Ramos (cell line): ENCODE measurements around the gene BANP.

Experiments
- in situ Hi-C: fragments of 300-500 bp; cut with MboI; formaldehyde crosslinking; loops from one replicate; pipeline ENCODE4 v1.14.3; 2022; ENCODE audit warnings: low sequenced_read_pairs; ENCODE audit not compliant: unreplicated experiment

Gene BANP

GRCh38 chr16:87948119-87948545, 3.1 kb upstream of the BANP start:
- in situ Hi-C loops, result no loop called here

- in situ Hi-C loops, result no loop called here
Observed at GRCh38 chr16:87948735-87949070, 2.5 kb upstream of the BANP start.

GRCh38 chr16:87949071-87949744, 2.0 kb upstream of the BANP start:
- in situ Hi-C loops, result no loop called here

- in situ Hi-C loops, result loop anchor here (25.0 kb wide), 1 partner anchor 1285 kb away; no protein-coding TSS in a partner anchor
Observed at GRCh38 chr16:87951552-87952538, 611 bp downstream of the BANP start.

GRCh38 chr16:87952751-87953150, 1.5 kb downstream of the BANP start:
- in situ Hi-C loops, result loop anchor here (25.0 kb wide), 1 partner anchor 1285 kb away; no protein-coding TSS in a partner anchor

DNA sequence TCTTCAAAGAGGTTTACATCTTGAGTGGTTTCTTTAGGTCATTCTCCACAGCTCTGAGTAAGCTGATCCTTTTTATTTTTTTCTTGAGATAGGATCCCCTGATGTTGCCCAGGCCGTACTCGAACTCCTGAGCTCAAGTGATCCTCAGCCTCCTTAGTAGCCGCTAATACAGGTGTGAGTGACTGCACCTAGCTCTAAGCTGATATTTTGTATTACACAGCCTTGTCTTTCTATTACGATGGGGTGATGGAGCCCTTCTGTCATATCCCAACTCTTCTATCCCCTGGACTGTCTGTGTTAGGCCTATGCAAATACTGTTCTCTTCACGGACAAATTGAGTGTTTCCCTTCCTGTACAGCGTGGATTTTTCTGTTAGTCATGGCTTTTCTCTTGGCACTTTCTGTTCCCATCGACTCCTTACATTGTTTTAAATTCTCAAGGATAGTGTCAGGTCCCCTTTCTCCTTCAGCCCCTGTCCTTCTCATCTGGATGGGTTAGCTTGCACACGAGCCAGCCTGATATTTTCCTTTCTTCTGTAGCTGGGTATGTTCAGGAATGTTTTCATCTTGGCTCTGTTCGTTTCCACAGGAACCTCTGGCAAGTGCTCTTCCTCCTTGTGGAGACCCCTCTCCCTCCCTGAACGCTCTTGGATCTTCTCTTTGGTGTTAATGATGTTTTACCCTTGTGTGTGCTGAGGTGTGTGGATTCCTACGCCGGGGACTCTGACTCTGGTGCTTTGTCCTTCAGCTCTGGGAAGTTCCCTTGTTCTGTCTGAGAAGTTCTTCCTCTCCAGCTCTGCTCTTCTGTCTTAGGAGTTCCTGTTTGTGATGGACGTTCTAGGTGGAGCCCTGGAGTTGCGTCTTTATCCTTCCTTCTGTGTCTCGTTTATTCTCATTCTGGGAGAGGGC, 2.3 kb downstream of the BANP start:
- in situ Hi-C loops, result loop anchor here (25.0 kb wide), 1 partner anchor 1284 kb away; no protein-coding TSS in a partner anchor

- in situ Hi-C loops, result loop anchor here (25.0 kb wide), 1 partner anchor 1283 kb away; no protein-coding TSS in a partner anchor
Observed at GRCh38 chr16:87954361-87954760, 3.1 kb downstream of the BANP start.

GRCh38 chr16:87954826-87955225, 3.6 kb downstream of the BANP start:
- in situ Hi-C loops, result loop anchor here (25.0 kb wide), 1 partner anchor 1282 kb away; no protein-coding TSS in a partner anchor

DNA sequence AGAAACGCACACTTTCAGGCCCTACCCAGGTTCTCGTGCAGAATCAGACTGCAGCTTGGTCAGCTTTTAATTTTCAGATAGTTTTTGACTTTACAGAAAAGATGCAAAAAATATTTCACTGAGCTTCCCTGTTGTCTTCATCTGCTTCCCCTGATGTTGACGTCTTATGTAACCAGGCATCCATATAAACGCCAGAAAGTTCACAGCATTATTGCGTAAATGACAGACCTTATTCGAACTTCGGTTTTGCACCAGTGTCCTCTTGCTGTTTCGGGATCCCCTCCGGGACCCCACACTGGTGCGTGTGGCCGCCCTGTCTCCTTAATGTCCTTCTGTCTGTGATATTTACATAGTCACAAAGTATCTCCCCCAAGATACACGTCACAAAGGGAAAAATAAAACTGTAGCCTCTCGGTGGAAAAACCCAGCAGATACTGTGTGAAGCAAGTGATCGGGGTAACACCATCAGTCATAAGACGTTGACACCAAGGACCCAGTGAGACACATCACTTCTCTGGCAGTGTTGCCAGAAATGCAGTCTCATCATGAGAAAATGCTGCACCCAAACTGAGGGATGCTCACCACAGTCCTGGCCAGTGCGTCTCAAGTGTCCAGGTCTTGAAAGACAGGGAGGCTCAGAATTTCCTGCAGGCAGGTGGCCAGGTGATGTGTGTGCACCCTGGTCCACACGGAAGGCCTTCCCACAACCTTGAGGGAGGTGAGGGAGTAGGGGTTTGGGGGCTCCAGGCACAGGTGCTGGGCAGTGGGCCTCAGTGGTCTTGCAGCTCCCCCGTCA, 4.3 kb downstream of the BANP start:
- in situ Hi-C loops, result loop anchor here (25.0 kb wide), 1 partner anchor 1282 kb away; no protein-coding TSS in a partner anchor

DNA sequence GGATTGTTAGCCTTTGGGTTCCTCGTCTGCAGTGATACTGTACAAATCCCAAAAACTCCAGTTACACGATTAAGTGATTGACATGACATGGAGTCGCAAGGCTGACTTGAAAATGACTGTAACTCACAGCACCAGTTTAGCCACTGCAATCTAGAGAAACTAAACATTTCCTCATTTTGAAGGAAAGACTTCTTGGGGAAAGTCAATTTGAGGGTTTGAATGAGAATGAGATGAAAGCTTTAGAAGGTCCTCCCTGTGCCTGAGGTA, 4.8 kb downstream of the BANP start:
- in situ Hi-C loops, result loop anchor here (25.0 kb wide), 1 partner anchor 1281 kb away; no protein-coding TSS in a partner anchor

DNA sequence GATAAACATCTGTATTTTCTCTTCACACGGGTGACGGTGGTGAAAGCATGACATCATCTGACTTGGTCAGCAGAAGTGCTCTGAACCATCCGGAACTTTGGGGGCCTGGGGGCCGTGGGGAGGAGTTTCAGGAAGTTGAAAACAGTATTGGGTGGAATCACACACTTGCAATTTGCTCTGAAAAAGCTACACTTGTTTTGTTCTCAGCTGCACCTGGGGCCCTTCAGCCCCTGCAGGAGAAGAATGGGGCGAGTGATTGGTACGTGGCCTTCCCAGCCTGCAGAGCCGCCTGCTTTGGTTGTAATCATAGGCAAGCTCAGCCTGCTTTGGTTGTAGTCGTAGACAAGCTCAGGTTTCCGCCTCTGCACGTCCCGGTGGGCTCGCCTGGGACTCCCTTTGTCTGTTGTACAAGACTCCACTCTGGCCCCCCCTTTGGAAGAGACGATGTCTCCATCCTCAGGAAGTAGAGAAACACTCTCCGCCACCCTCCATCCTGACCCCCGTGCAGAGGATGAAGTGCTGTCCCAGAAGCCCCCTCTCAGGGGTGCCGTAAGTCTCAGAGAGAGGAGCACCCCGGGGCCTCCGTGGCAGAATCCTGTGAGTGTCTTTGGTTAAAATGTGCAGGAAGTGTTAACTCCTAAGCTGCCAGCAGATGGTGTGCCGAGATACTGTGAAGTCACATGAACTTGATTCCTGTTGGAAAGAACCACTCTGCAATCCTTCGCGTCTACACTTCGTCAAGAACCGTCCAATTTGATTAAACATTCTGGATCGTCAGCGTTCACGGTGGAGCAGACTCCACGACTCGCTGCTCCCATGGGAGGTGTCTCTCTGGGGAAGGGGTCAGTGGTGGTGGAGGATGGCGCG, 5.4 kb downstream of the BANP start:
- in situ Hi-C loops, result loop anchor here (25.0 kb wide), 1 partner anchor 1281 kb away; no protein-coding TSS in a partner anchor

- in situ Hi-C loops, result loop anchor here (25.0 kb wide), 1 partner anchor 1280 kb away; no protein-coding TSS in a partner anchor
Observed at GRCh38 chr16:87957296-87958094, 6.3 kb downstream of the BANP start.

- in situ Hi-C loops, result loop anchor here (25.0 kb wide), 1 partner anchor 1279 kb away; no protein-coding TSS in a partner anchor
Observed at GRCh38 chr16:87958632-87959031, 7.4 kb downstream of the BANP start.

DNA sequence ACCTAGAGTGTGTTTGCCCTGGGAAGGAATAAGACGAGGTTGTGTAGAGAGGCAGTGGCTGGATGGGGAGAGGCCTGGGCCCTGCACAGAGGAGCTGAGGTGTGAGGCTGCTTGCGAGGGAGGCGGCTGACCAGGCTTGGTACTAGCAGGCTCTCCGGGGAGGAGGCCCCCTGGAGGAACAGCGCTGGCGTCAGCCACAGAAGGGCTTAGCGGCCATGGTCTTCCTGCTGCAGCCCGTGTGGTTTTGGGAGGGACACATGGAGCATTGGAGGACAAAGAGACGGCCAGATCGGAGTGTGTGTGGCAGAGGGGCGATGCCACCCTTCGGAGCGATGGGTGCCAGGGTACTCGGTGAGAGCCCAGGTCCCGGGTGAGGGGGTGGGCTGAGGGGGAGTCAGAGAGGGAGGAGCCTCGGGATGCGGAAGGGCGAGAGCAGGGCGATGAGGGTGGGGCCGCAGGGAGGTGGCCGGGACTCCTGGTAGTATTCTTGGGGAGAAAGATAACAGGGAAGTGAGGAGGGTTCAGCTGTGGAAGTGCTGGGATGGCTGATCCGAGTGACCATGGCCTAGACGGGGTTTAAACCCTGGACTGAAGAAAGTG, 8.3 kb downstream of the BANP start:
- in situ Hi-C loops, result loop anchor here (25.0 kb wide), 1 partner anchor 1278 kb away; no protein-coding TSS in a partner anchor

DNA sequence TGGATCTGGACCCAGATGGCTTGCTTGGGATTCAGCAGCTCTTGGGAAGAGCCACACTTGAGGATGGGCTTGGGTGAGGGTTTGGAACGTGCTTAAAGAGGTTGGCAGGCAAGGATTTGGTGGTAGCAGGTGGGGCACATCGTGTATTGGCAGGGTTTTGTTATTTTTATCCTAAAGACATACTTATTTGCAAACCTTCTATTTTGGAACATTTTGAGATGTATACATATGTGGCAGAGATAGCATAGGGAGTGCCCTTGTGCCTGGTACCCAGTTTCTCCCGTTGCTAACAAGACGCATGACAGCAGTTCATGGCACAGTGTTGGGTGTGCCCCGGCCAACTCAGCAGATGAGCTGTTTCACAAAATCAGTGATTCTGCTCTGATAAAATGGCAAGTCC, 9.1 kb downstream of the BANP start:
- in situ Hi-C loops, result loop anchor here (25.0 kb wide), 1 partner anchor 1277 kb away; no protein-coding TSS in a partner anchor

GRCh38 chr16:87960852-87961251, 9.6 kb downstream of the BANP start:
- in situ Hi-C loops, result loop anchor here (25.0 kb wide), 1 partner anchor 1276 kb away; no protein-coding TSS in a partner anchor

GRCh38 chr16:87961623-87962022, 10.4 kb downstream of the BANP start:
- in situ Hi-C loops, result loop anchor here (25.0 kb wide), 1 partner anchor 1276 kb away; no protein-coding TSS in a partner anchor
